Measurements from ENCODE around the gene C10orf71.

Gene C10orf71

DNA sequence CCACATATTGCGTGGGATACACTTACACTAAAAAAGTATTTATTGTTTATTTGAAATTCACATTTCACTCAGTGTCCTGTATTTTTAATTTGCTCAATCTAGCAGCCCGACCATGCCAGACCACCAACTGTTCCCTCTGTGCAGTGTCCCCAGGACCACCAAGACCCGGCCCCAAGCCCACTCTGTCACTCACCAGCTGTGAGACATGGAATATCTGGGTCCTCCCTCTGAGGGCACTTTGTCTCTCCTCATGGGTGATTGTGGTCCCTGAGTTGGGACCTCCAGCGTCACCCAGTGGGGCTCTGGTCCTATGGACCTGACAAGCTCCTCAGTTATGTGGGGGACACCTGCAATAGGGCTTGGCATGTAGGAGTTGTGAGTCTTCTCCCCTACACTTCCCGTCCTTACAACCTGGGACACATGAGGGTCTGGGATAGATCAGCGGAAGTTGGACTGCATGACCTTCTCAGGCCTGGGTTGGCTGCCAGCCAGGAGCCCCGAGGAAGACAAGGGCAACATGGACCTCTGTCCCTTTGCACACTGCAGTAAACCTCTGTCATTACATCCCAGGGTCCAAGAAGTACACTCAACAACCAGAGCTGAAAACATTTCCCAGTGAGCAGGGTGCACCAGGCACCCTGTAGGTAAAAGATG, 12.1 kb downstream of the C10orf71 start:
- TF ChIP-seq, protein P1, sequence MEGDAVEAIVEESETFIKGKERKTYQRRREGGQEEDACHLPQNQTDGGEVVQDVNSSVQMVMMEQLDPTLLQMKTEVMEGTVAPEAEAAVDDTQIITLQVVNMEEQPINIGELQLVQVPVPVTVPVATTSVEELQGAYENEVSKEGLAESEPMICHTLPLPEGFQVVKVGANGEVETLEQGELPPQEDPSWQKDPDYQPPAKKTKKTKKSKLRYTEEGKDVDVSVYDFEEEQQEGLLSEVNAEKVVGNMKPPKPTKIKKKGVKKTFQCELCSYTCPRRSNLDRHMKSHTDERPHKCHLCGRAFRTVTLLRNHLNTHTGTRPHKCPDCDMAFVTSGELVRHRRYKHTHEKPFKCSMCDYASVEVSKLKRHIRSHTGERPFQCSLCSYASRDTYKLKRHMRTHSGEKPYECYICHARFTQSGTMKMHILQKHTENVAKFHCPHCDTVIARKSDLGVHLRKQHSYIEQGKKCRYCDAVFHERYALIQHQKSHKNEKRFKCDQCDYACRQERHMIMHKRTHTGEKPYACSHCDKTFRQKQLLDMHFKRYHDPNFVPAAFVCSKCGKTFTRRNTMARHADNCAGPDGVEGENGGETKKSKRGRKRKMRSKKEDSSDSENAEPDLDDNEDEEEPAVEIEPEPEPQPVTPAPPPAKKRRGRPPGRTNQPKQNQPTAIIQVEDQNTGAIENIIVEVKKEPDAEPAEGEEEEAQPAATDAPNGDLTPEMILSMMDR (IDR thresholded peaks at IDR 0.05; ENCODE audit: insufficient read depth, low read depth, low read length, missing control alignments), result no peak
- DNase-seq (ENCODE audit: low read depth), result no peak
- H3K4me3 ChIP-seq (ENCODE audit: low read length), result no peak overlapping the region

DNA sequence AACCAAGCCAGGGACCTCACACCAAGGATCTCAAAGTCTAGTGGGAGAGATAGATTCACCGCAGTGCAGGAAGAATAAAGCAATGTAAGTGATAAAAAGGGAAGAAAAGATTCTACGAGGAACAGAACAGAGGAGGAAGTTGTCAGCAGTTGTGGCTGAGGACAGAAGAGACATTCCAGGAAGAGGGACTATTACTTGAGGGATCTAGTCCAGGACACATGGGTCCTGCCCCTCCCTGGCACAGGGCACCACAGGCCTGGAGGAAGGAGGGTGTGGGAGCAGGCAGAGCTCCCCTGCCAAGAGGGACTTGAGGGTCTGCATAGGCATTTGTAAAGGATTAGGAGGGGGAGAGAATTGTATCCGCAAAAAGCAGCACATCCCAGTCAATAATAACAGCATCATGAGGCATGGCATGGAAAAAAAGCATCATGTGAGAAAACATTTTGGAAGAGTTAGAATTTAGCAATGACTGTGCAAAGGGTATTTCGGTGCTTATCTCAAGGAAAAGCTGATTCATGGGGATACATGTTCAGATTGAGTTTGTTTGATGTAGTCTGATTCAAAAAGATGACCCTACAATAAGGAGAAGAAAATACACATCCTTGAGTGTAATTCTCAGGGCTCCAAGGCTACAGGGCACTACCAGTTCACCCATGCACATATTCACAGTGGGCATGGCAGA, 12.7 kb downstream of the C10orf71 start:
- H3K4me3 ChIP-seq (ENCODE audit: low read length), result no peak overlapping the region
- TF ChIP-seq, protein P1 (IDR thresholded peaks at IDR 0.05; ENCODE audit: insufficient read depth, low read depth, low read length, missing control alignments), result no peak
- DNase-seq (ENCODE audit: low read depth), result no peak

DNA sequence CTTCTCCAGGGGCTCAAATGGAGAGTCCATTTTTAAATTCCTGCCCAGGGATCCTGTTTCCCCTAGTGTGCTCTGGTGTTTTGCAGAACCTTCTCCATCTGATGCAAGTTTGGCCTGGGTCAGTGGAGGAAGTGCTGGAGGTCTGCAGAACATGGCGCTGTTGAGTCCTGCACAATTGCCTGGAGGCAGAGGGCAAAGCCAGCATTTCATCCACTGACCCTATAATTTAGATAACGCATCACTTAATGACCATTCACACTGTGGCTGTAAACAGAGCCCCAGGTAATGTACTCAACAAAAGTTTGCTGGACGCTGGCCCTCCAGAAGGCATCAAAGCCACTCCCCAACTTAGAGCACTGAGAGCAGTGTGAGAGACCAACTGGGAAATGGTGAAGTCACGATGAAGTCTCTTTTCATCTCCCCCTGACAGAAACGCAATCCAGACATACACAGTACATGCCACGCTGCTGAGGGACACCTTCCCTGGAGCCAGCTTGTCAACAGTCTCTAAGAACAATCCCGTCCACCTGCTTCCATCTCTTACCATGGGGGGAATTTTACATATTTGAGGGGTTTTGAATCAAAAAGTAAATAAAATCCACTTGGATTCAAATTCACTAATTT, 13.4 kb downstream of the C10orf71 start:
- H3K4me3 ChIP-seq (ENCODE audit: low read length), result no peak overlapping the region
- DNase-seq (ENCODE audit: low read depth), result no peak
- TF ChIP-seq, protein P1 (IDR thresholded peaks at IDR 0.05; ENCODE audit: insufficient read depth, low read depth, low read length, missing control alignments), result no peak

DNA sequence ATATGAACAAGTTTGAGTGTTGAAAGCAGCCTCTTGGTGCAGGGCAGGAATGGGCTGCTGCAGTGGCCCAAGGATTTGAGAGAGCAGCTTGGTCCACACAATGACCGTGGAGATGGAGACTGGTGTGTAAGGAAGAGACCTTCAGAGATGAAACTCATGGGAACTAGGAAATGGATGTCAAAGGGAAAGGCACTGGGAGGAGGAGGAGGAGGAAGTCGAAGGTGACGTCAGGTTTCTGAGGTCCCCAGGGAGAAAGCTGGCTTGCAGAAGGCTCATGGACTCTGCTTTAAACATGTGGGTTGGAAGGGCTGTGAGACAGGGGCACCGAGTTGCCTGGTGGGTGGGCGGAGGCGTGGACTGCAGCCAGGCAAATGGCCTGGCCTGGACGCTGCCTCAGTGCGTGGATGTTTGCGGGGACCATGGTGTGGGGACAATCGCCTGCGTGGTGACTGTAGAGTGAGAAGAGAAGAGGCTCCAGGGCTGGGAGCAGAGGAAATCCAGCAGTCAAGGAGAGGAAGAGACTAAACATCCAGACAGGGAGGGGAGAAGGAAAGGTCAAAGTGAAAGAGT, 14.6 kb downstream of the C10orf71 start:
- no peak for DNase-seq (ENCODE audit: low read depth)
- no peak overlapping the region for H3K4me3 ChIP-seq (ENCODE audit: low read length)
- TF ChIP-seq, protein P1 (IDR thresholded peaks at IDR 0.05; ENCODE audit: insufficient read depth, low read depth, low read length, missing control alignments), result no peak

DNA sequence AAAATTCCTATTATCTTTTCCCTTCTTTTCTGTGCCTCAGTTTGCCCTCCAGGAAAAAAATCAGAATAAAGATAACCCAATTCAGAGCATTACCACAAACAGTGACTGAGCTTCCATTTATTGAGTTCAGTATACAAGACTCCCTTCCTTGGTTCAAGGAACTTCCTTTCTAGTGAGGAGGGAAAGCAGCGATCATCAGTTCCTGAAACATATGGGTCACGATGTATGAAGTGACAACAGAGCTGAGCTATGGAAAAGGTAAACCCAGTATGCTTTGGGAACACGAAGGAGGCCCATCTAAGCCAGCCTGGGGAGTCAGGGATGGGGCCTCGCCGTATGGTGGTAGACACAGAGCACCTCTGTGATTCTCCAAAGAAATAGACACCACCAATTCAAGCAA, 15.8 kb downstream of the C10orf71 start:
- no peak overlapping the region for H3K4me3 ChIP-seq (ENCODE audit: low read length)
- DNase-seq (ENCODE audit: low read depth), result no peak
- TF ChIP-seq, protein P1 (IDR thresholded peaks at IDR 0.05; ENCODE audit: insufficient read depth, low read depth, low read length, missing control alignments), result no peak

DNA sequence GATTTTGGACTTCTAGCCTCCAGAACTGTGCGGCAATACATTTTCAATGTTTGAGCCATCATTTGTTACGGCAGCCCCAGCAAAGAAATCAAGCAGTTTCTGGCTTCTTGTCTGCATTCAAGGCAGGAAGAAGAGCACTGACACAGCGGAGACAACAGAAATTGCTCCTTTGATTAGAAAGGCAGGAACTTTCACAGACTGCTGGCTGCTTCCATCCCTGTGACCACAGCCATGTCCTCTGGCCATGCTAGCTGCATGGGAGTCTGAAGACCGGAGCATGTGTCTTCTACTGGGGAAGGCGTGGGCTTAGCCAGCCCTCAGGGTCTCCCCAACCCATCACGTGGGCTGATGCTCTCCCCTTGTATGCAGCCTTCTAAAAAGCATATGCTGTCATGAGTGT, 19.1 kb downstream of the C10orf71 start:
- DNase-seq (ENCODE audit: low read depth), result no peak
- TF ChIP-seq, protein P1 (IDR thresholded peaks at IDR 0.05; ENCODE audit: insufficient read depth, low read depth, low read length, missing control alignments), result no peak
- no peak overlapping the region for H3K4me3 ChIP-seq (ENCODE audit: low read length)
